ENCODE results near the gene RHOT1.

RHOT1 gene

DNA sequence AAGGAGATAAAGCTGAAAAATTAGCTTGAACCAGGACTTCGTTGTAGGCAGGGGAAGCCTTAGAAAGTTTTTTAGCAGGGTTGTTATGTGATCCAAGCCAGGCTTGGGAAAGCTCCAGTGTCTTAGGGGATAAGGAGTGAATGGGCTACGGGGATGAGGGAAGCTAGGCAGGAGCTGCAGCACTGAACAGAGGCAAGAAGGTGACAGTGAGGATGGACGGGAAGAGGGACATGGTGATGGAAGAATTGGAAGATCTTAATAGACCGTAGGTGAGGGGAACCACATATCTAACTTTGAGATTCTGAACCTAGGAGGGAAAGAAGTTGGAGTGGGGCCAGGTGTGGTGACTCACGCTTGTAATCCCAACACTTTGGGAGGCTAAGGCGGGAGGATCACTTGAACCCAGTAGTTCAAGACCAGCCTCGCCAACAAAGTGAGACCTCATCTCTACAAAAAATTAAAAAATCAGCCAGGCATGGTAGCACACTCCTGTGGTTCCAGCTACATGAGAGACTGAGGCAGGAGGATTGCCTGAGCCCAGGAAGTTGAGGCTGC lies 126.5 kb downstream of the RHOT1 start:
- no peak for DNase-seq (ENCODE audit: low read depth in 2 of 2)

DNA sequence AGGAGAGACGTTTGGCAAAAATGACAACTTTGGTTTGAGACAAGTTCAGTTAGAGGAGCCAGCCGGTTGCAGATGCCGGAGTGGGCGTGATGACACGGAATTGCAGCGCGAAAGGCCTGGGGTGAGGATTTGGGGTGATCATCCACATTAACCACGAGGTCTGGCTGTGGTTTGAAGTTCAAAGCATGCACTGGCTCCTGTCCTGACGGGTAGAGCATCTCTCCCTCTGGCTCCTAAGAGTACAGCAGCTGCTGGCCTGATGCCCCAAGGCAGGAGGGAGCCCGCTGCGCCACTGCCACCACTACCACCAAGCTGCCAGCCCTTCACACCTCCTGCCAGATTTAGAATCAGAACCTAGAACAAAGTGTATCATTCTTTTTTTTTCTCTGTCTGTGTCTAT lies 127.1 kb downstream of the RHOT1 start:
- no peak for DNase-seq (ENCODE audit: low read depth in 2 of 2)

DNA sequence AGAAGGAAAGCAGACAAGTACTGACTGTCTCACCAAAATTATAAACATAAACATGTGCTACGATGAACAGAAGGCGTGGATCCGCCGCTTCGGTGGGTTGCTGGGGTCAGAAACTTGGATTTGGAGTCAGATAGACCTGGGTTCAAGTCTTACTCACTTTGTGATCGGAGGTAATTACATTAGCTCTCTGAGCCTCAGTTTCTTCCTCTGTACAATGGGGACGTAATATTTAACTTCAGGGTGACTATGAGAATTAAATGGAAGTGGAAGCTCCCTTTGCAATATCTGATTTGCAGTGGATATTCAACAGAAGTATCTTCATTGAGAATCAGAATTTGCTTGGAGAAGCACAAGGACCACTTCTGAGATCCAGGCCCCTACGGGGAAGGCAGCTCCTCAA lies 129.5 kb downstream of the RHOT1 start:
- no peak for DNase-seq (ENCODE audit: low read depth in 2 of 2)

DNA sequence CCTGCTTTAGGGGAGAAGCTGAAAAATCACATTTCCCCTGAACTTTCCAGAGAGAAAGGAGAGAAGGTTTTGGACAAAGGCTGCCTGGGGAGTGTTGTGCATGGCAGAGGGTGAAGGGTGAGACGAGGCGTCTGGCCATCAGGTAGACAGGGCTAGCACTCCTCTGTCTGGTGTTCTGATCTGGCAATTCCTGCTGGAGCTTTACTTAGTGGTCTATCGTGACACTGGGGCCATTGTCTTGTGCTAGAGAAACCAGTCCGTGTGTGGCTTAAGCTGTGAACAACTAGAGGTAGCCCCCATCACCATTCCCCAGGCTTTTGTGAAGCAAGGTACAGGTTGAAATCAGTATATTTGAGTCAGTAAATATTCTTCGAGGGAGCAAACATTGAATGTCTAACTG lies 131.8 kb downstream of the RHOT1 start:
- no peak for DNase-seq (ENCODE audit: low read depth in 2 of 2)

DNA sequence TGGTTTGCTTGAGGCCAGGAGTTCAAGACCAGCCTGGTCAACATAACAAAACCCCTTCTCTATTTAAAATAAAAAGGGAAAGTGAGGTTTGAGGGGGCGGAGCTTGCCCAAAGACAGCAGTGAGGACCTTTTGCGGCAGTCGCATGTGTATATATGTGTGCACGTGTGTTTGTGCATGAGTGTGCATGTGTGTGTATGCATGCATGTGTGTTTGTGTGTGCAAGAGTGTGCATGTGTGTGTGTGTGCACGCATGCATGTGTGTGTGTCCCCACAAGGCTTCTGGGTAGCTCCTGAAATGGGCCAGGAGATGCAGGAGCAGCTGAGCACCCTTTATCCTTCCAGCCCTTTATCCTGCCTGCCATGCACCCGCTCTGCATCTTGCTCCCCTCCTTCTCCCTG lies 132.3 kb downstream of the RHOT1 start:
- DNase-seq (ENCODE audit: low read depth in 2 of 2), result no peak

Measured in stimulated activated CD4-positive, alpha-beta T cell treated with anti-CD3 and anti-CD28 coated beads, Interleukin-1b, Interleukin-23, amount 100 ng/mL, for 4 hours (primary cell).